HepG2 (cell line): ENCODE measurements around the gene PIF1. TPM values are rescaled to one million over a fixed set of nuclear protein-coding genes. Genes with fewer than 3 reads are reported as not detected.
A peak's percentile ranks its signal among the peaks of the same experiment; 100 is the strongest.

Experiments used
- ARNT ChIP-seq: fragments of 450-650 bp; IDR thresholded peaks from 2 replicates; pipeline ENCODE4 v1.6.1; 2017
- CCDC6 ChIP-seq: sonication (generic); formaldehyde crosslinking; IDR thresholded peaks from 2 replicates; pipeline ENCODE4 v1.8.1; 2022; ENCODE audit warnings: mild to moderate bottlenecking, missing genetic modification reagents, moderate library complexity
- CEBPG ChIP-seq: IDR thresholded peaks from 2 replicates; pipeline ENCODE4 v1.6.1; 2016
- HOXA3 ChIP-seq: sonication (generic); formaldehyde crosslinking; IDR thresholded peaks from 2 replicates; pipeline ENCODE4 v1.5.0; 2020; ENCODE audit warnings: missing genetic modification reagents
- KDM2A ChIP-seq: sonication (generic); formaldehyde crosslinking; IDR thresholded peaks from 2 replicates; pipeline ENCODE4 v1.4.0; 2020; ENCODE audit warnings: low read depth, missing genetic modification reagents, borderline replicate concordance
- MXD1 ChIP-seq: sonication (generic); formaldehyde crosslinking; IDR thresholded peaks from 2 replicates; pipeline ENCODE4 v1.4.0; 2020; ENCODE audit warnings: mild to moderate bottlenecking, missing genetic modification reagents
- NPAS2 ChIP-seq: sonication (generic); formaldehyde crosslinking; IDR thresholded peaks from 2 replicates; pipeline ENCODE4 v1.8.0; 2022; ENCODE audit warnings: mild to moderate bottlenecking, missing genetic modification reagents, borderline replicate concordance
- POGZ ChIP-seq: sonication (generic); formaldehyde crosslinking; IDR thresholded peaks from 2 replicates; pipeline ENCODE4 v1.4.0; 2020; ENCODE audit warnings: mild to moderate bottlenecking, missing genetic modification reagents
- RAD21 ChIP-seq: fragments of 450-650 bp; formaldehyde crosslinking; IDR thresholded peaks from 2 replicates; pipeline ENCODE4 v1.5.0; 2020; ENCODE audit warnings: mild to moderate bottlenecking
- SMC3 ChIP-seq: IDR thresholded peaks from 2 replicates; pipeline ENCODE4 v1.6.1; 2011; ENCODE audit warnings: low read length, improper control_type of control experiment
- TCF12 ChIP-seq, 2 experiments: fragments of 450-650 bp in 1 of 2; sonication (generic) in 1 of 2; formaldehyde crosslinking in 1 of 2; IDR thresholded peaks; 2 replicates each; pipeline versions ENCODE4 v1.6.1 to v1.8.0; 2017 to 2022; ENCODE audit warnings: antibody characterized with exemption in 1 of 2, mild to moderate bottlenecking in 1 of 2, missing genetic modification reagents in 1 of 2, moderate library complexity in 1 of 2
- TGIF2 ChIP-seq: IDR thresholded peaks from 2 replicates; pipeline ENCODE4 v1.6.1; 2016; ENCODE audit warnings: control low read depth, missing compliant biosample characterization
- THAP9 ChIP-seq: sonication (generic); formaldehyde crosslinking; IDR thresholded peaks from 2 replicates; pipeline ENCODE4; 2020; ENCODE audit warnings: missing genetic modification reagents, mild to moderate bottlenecking, borderline replicate concordance
- TSC22D2 ChIP-seq: sonication (generic); formaldehyde crosslinking; IDR thresholded peaks from 2 replicates; pipeline ENCODE4 v1.5.1; 2020; ENCODE audit warnings: missing genetic modification reagents, mild to moderate bottlenecking, borderline replicate concordance
- ZNF160 ChIP-seq: sonication (generic); formaldehyde crosslinking; IDR thresholded peaks from 2 replicates; pipeline ENCODE4 v1.8.0; 2022; ENCODE audit warnings: mild to moderate bottlenecking, inconsistent platforms, missing genetic modification reagents
- ZNF34 ChIP-seq: sonication (generic); formaldehyde crosslinking; IDR thresholded peaks from 2 replicates; pipeline ENCODE4 v1.4.0; 2020; ENCODE audit warnings: mild to moderate bottlenecking, missing genetic modification reagents, borderline replicate concordance
- ZNF598 ChIP-seq: sonication (generic); formaldehyde crosslinking; IDR thresholded peaks from 2 replicates; pipeline ENCODE4 v1.5.1; 2020; ENCODE audit warnings: mild to moderate bottlenecking, missing genetic modification reagents, borderline replicate concordance
- ZNF614 ChIP-seq: IDR thresholded peaks from 2 replicates; pipeline ENCODE4 v1.6.1; 2018; ENCODE audit warnings: missing biosample characterization, missing genetic modification reagents, inconsistent platforms, borderline replicate concordance
- ZNF879 ChIP-seq: sonication (generic); formaldehyde crosslinking; IDR thresholded peaks from 2 replicates; pipeline ENCODE4 v1.8.1; 2023; ENCODE audit warnings: missing genetic modification reagents
- ZUFSP ChIP-seq: sonication (generic); formaldehyde crosslinking; IDR thresholded peaks from 2 replicates; pipeline ENCODE4 v1.9.0; 2021; ENCODE audit warnings: missing genetic modification reagents, mild to moderate bottlenecking, borderline replicate concordance
- polyA plus RNA-seq, 8 experiments: library from polyadenylated mRNA; depleted of rRNA in 3 of 8; stranded (reverse) in 7 of 8; unstranded in 1 of 8; fragments of >200 nt; fragmentation: Illumina TruSeq in 4 of 8; extraction: Trizol in 4 of 8; gene quantifications; 2 replicates each; pipeline versions ENCODE4 v1.2.1 to v1.2.3, GENCODE V29; 2011 to 2016; ENCODE audit warnings: low read depth in 4 of 8, missing spikeins in 1 of 8, mixed read lengths in 1 of 8; ENCODE audit not compliant: insufficient read depth in 1 of 8
- total RNA-seq, 5 experiments: library from RNA; depleted of rRNA; stranded (reverse); fragments of >200 nt; fragmentation: Illumina TruSeq; extraction: Trizol; gene quantifications; 2 replicates each; pipeline ENCODE4 v1.2.3, GENCODE V29; 2016; ENCODE audit warnings: low read depth in 1 of 5

Gene PIF1
- total and polyA plus RNA-seq, 2 of the 13 experiments (the other 11 are each of a cell fraction or from before 2014, with no cell fraction given) = 18.5 to 19.7 TPM

- TF ChIP-seq ZUFSP (CRISPR knock-in tag) (no peak), CCDC6 (CRISPR knock-in tag) (peak; percentile 58; the same call in 1 of the 2 replicates), ZNF614 (CRISPR knock-in tag) (no peak; the same call in 1 of the 2 replicates), CEBPG (CRISPR knock-in tag) (no peak), TCF12 (IDR thresholded peaks at IDR 0.05) (no peak), TCF12 (CRISPR knock-in tag; IDR thresholded peaks at IDR 0.05) (no peak), NPAS2 (CRISPR knock-in tag) (no peak), MXD1 (0 out of 2 replicates have a peak, but pooled peaks have one; percentile 51), ZNF160 (CRISPR knock-in tag) (no peak), ZNF879 (CRISPR knock-in tag) (no peak), HOXA3 (CRISPR knock-in tag) (peak; percentile 64; the same call in 1 of the 2 replicates), KDM2A (CRISPR knock-in tag) (peak; percentile 49), ARNT (no peak), SMC3 (0 out of 2 replicates have a peak, but pooled peaks have one; percentile 17), ZNF598 (CRISPR knock-in tag) (peak; percentile 89; the same call in 1 of the 2 replicates), RAD21 (CRISPR knock-in tag) (no peak), TGIF2 (CRISPR knock-in tag) (peak; percentile 15; the same call in 1 of the 2 replicates), THAP9 (no peak; the same call in 1 of the 2 replicates), TSC22D2 (CRISPR knock-in tag) (no peak), ZNF34 (CRISPR knock-in tag) (no peak), POGZ (peak; percentile 52; the same call in 1 of the 2 replicates)
Observed at GRCh38 chr15:64825431-64826294, at the start of gene PIF1 (continued).
